NCI-H460 (cell line): ENCODE results near the gene ITM2C. TPM values are rescaled to one million over a fixed set of nuclear protein-coding genes. Genes with fewer than 3 reads are reported as not detected.

Experiments
- DNase-seq: peaks from one replicate; pipeline ENCODE4 v3.0.0-alpha.2; 2016; ENCODE audit warnings: low read depth; ENCODE audit errors: extremely low read depth
- total RNA-seq: library from RNA; depleted of rRNA; stranded (reverse); fragments of >200 nt; shearing (Covaris generic); gene quantifications from 2 replicates; pipeline ENCODE4 v1.2.3, GENCODE V29; 2014; rRNA removed

The ITM2C gene
- total RNA-seq, 1 experiment from 2014 or later, result 38.1 TPM

DNA sequence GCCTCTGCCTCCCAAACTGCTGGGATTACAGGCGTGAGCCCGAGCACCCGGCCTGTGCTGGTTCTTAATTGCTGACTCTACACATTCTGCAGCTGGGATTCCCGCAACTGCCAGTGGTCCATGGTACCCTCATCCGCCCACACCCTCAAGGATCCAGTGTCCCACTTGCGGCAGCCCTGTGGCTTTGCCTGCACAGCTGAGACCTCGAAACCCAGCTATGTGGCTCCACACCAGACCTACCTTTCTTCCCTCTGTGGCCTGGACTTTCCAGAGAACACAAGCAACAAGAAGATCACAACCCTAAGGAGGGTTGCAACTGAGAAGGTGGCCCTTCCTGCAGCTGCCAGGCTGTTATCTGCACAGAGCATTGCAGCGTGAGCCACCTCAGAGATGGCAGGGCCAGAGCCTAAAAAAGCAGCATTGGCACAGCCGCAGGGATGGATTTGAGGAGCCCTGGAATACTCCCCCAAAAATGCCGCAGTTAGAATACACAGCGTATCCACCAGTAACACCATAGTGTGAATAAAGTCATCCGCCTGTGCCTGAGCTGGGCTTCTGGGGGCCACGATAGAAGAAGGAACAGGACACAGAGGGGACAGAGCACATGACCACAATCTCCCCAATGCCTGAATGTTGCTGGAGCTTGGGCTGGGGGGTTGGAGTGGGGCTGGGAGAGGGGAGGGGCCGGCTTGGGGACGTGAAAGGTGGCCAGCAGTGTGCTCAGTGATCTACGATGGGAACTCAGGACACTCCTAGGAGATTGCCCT is 58.4 kb downstream of the ITM2C start:
- DNase-seq, result no peak

DNA sequence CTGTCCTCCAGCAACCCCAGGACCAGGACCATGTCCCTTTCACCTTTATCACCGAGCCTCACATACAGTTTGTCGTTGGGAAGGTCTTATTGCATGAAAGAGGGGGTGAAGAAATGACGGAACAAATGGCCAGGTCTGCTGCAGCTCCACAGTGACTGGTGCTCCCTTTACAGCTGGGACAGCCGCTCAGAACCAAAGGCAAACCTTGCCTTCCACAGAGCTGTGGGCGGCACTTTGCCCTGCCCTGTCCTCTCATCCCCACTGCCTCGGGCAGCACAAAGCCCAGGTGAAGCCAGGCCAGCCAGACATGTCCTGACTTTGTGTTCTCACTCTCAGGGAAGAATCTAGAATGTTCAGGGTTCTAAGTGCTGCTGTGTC is 59.3 kb downstream of the ITM2C start:
- no peak for DNase-seq

DNA sequence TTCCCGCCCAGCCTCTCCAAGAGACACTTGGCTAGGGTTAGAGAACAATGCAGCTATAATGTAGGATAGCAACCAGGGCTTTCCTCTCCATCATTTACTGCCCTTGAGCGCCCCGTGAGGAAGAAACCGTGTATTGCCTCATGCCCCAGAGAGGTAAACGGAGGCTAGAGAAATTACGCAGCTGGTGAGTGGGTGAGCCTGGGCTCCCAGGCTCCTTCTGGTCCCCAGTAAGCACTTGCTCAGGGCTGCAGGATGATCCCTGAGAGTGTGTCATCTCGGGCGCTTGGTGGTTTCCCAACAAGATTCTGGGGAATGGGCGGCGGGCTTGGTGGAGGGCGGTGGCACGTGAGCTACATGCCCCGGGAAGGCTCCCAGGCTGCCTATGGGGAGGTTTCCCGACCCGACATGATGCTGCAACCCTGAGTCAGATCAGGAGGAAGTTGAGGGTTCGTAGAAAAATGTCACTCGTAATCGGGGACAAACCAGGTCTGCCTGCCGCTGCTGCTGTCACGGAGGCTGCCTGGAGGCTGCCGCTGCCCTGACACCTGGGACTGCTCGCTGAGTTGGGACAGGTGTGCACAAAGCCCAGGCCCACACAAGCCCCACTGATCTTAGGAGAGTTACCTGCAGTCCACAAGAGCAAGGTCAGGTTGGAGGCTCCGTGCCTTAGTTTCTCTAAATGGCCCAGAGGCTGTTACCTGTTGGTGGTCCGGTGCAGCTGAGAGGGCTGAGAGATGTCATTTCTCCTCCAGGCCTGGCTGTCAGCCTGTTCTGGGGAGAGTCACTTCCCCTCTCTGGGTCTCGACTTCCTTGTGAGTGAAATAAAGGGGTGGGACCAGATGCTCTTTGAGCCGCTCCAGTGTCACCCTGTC is 60.0 kb downstream of the ITM2C start, which contains the start of gene GPR55:
Gene GPR55 (minus strand): TSS at position 773 of the 872 bp plus-strand sequence. CDS start 14,280 bp downstream, outside the sequence.
- peak; percentile 31 for DNase-seq

DNA sequence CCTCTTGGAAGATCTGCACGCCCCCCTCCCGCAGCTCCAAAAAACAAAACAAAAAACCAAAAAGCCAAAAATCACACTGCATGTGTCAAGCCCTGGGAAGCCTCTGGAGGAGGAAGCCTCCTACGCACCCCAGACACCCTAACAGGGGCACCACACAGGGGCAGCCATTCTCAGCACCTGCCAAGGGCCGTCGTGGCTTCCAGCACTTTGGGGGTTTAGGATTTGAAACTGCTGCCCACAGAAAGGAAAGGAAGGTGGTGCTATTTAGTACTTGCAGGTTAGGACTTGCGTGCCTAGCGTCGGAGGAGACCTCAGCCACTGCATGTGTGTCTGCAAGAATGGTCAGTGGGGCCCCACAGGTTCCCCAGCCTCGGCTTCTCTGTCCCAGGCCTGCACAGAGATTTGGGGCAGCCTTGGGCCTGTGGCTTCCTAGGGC is 60.7 kb downstream of the ITM2C start:
- DNase-seq, result no peak

DNA sequence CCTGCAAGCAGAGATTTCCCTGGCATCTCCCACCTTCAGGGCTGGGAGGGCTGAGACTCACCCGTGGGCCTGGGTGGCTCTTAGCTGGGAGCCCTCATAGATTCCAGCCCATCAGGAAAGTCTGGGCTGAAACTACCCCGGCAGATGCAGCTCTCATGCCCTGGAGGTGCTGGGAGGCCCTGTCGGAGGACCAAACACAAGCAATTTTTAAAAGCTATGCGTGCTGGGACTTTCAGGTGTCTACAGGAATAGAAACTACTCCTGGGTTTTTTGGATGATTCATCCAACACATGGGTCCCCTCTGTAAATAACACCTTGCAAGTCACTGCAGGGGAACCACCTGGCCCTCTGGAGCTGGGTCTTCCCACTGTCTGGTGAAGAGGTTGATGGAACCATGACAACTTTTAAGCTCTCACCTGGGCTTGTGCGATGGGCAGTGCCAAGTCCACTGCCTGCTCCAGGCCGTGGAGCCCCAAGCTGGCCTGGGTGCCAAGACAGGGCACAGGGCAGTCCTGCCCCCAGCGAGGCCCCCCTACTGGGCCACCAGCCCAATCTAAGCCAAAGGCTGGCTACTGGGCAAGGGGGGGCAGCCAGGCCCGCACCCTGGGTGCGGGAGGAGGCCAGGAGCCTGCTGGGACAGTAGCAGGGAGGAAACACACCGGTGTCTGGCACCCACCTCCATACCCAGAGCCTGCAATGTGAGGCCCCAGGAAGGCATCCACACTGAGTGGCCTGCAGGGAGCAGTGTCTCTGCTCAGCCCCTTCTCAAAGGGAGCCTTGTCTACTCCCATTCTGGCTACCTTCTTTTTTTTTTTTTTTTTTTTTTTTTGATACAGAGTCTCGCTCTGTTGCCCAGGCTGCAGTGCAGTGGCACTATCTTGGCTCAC is 61.4 kb downstream of the ITM2C start:
- no peak for DNase-seq

DNA sequence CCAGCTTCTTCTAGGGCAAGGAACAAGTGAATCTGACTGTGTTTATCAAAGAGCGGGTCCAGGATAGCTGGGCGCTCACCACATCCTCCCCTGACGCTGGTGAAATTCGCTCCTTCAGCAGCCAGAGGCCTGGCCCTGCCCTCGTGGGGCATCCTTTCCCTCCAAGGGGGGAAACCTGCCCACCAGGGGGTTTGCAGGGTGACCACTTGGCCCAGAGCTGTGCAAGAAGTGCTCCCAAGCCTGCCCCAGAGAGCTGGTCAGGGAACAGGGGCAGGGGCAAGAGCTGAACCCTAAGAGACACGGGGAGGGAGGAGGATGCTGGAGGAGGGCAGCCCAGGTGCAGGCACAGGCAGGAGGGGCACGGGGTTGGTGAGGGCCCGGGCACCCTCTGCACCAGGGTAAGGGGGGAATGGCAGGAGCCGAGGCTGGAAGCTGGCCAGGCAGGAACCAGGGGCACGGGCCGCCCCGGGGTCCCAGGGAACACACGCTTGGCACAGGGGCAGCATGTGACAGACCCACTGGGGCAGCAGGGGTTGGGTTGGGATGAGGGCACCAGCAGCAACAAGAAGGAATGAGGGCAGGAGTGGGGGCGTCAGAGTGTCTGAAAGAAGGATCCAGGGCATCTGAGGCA is 63.1 kb downstream of the ITM2C start:
- DNase-seq, result no peak

Other genes starting within 250 kb of the ITM2C start
- 45.1 and 49.7 TPM in 2 replicates for gene CAB39, start 152.1 kb upstream of the ITM2C start, total RNA-seq
- 0.07 TPM in 1 of 2 replicates, not detected in the other for gene GPR55, start 60.3 kb downstream of the ITM2C start, total RNA-seq
- gene SPATA3, start 131.2 kb downstream of the ITM2C start, total RNA-seq, result not detected in 2 replicates
- gene C2orf72, start 172.6 kb downstream of the ITM2C start, total RNA-seq, result 1.1 and 2.0 TPM in 2 replicates
- gene PSMD1, start 191.9 kb downstream of the ITM2C start, total RNA-seq, result 78.2 and 92.7 TPM in 2 replicates